GM19463 (cell line): Measurements from ENCODE around the gene FAM98A.

ENCODE experiments used
- ATAC-seq: cut with Tn5 transposase; IDR thresholded peaks from one replicate; pipeline ENCODE4 v1.9.1; 2021; ENCODE audit warnings: mild to moderate bottlenecking, moderate library complexity; ENCODE audit not compliant: unreplicated experiment

The FAM98A gene

GRCh38 chr2:33598561-33599174 is 431 bp downstream of the FAM98A start:
- peak; percentile 43 for ATAC-seq

GRCh38 chr2:33597026-33597425 is 2.1 kb downstream of the FAM98A start:
- no peak for ATAC-seq

GRCh38 chr2:33595385-33595784 is 3.7 kb downstream of the FAM98A start:
- no peak for ATAC-seq

- no peak for ATAC-seq
Measured at GRCh38 chr2:33589444-33589843, 9.7 kb downstream of the FAM98A start.

- ATAC-seq = no peak
Measured at GRCh38 chr2:33588232-33588631, 10.9 kb downstream of the FAM98A start.

GRCh38 chr2:33586766-33587165 is 12.3 kb downstream of the FAM98A start:
- no peak for ATAC-seq

GRCh38 chr2:33583194-33583938 is 15.7 kb downstream of the FAM98A start:
- ATAC-seq = no peak

GRCh38 chr2:33581872-33582271 is 17.2 kb downstream of the FAM98A start:
- no peak for ATAC-seq

GRCh38 chr2:33579227-33579626 is 19.9 kb downstream of the FAM98A start:
- ATAC-seq = no peak

- no peak for ATAC-seq
Measured at GRCh38 chr2:33577668-33578067, 21.4 kb downstream of the FAM98A start.

- no peak for ATAC-seq
Measured at GRCh38 chr2:33577084-33577483, 22.0 kb downstream of the FAM98A start.

GRCh38 chr2:33573657-33574056 is 25.4 kb downstream of the FAM98A start:
- no peak for ATAC-seq

GRCh38 chr2:33570681-33571080 is 28.4 kb downstream of the FAM98A start:
- ATAC-seq = no peak

GRCh38 chr2:33561872-33562271 is 37.2 kb downstream of the FAM98A start:
- no peak for ATAC-seq

GRCh38 chr2:33560017-33560416 is 39.1 kb downstream of the FAM98A start:
- no peak for ATAC-seq

GRCh38 chr2:33559328-33559727 is 39.8 kb downstream of the FAM98A start:
- ATAC-seq = no peak

- no peak for ATAC-seq
Measured at GRCh38 chr2:33555681-33556080, 43.4 kb downstream of the FAM98A start.

- no peak for ATAC-seq
Measured at GRCh38 chr2:33552758-33553461, 46.2 kb downstream of the FAM98A start.

- no peak for ATAC-seq
Measured at GRCh38 chr2:33550206-33550605, 48.9 kb downstream of the FAM98A start.

- no peak for ATAC-seq
Measured at GRCh38 chr2:33541243-33541642, 57.9 kb downstream of the FAM98A start.

GRCh38 chr2:33535421-33535820 is 63.7 kb downstream of the FAM98A start:
- ATAC-seq = no peak
